Stimulated activated CD4-positive, alpha-beta T cell treated with anti-CD3 and anti-CD28 coated beads, Interleukin-12 subunit alpha, Interleukin-12 subunit beta, amount 100 ng/mL, for 48 hours (primary cell): Measurements from ENCODE around the gene MRPL40.

ENCODE experiments used
- DNase-seq, 3 donors: peaks; one replicate each; pipeline ENCODE4 v3.0.0-alpha.2; 2020; ENCODE audit warnings: low read depth in 2 of 3, low spot score in 1 of 3

Gene MRPL40

GRCh38 chr22:19460036-19460435, 27.7 kb downstream of the MRPL40 start:
- DNase-seq: no peak

DNA sequence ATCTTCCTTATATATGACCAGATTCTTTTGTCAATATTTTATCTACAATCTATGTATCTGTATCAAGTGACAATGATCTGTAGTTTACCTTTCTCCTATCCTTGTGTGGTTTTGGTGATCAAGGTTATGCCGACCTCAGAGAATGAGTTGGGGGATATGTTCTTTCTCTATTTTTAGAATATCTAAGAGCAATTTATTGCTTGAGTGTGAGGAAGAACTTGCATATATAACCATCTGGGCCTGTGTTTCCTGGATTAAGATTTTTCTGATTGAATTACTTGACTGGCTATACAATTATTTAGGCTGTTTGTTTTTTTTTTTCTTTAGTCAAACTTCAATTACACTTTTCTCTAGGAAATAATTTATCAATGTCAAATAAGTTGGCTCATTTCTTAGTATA, 29.2 kb downstream of the MRPL40 start:
- DNase-seq: no peak

DNA sequence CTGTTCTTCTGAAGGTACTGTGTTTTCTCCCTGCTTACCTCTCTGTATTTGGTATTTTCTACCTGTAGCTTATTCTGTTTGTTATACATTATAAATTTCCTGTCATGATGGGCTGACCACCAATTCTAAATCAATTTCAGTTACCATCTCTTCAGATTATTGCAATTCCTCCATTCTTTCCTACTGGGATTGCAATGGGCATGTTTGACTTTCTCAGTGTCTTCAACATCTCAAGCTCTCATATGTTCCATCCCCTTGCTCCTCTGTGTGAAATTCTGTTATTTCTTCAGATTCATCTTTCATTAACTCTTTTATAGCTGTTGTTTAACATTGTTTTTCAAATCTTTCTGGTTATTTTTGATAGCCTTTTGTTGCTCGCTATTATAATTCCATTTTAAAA, 30.7 kb downstream of the MRPL40 start:
- DNase-seq: no peak

DNA sequence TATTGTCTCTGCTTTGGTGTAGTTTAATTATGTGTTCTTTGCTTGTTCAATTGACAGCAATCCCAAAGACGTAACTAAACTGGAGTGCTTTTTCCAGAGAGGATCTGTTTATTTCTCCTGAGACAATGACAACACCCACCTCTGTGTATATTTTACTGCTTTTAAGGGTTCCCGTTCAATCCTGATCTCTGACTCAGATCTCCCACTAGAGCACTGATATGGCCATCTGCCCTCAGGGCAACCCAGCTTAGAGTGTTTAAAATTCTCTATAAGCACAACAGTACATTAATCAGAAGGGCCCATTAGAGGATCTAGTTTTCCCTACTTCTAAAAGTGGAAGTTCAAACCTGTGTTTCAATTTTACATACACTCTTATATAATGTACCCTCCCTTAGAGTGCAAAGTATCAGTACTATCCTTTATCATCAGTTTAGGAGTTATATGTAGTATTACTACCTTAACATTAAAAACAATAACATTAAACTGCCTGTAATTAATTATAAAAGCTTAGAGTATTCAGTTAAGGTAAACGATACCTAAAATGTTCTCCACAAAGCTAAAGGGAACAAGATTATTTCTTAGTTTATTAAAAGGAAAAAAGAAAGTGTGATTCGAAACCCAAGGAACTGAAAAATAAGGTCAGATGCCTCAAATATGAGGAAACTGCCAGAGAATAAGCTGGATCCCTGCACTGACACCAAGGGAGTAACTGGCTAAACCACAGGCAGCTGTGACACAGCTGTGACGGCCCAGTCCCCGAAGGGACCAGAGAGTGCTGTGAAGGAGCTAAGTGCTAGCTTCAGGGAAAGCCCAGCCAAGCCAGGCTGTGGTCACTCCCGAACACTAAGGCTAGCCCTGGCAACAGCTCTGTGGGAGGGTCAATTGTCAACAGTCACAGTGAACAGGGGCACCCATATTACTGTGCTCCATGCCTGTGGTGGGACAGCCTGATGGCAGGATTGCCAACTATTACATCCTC, 31.4 kb downstream of the MRPL40 start:
- DNase-seq: no peak

DNA sequence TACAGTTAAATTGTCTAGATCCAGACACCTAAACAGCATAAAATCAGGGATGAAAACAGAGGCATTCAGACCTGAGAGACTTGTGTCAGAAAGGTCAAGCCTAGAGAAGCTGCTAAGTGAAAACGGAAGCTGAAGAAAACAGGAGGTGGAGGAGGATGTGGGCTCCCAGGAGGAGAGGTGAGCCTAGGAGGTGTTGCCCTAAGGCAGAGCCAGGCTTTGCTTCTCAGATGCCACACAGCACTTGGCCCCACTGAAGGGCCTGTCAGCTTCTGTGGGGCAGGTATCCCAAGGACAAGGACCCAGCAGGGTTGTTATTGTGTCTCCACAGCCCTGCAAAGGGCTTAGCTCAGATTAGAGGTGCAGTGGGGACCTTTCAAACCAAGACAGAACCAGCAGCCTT, 32.2 kb downstream of the MRPL40 start:
- DNase-seq: no peak

DNA sequence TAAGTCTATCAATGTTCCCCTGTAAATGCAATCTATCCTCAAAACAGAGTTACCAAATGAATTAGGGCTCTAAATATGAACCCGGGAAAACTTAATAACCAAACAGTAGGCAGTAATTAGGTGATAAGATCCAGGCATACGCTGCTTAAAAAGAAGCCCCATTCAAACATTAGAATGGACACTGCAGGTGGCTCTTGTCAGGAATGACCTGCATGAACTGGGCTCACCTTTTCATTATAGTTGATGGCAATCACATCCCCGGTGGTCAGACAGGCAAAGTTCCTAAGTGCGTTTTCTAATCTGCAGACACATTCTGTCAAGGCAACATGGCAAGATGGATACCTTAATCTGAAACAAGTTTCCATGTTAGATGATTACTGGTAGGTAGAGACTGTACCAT, 32.6 kb downstream of the MRPL40 start:
- no peak for DNase-seq

GRCh38 chr22:19466126-19466716, 33.9 kb downstream of the MRPL40 start:
- no peak for DNase-seq

GRCh38 chr22:19466848-19467752, 34.8 kb downstream of the MRPL40 start:
- no peak for DNase-seq

- DNase-seq: no peak
Measured at GRCh38 chr22:19467912-19468311, 35.6 kb downstream of the MRPL40 start.

GRCh38 chr22:19469421-19469820, 37.1 kb downstream of the MRPL40 start:
- DNase-seq: no peak

- no peak for DNase-seq
Measured at GRCh38 chr22:19470010-19470409, 37.7 kb downstream of the MRPL40 start.

DNA sequence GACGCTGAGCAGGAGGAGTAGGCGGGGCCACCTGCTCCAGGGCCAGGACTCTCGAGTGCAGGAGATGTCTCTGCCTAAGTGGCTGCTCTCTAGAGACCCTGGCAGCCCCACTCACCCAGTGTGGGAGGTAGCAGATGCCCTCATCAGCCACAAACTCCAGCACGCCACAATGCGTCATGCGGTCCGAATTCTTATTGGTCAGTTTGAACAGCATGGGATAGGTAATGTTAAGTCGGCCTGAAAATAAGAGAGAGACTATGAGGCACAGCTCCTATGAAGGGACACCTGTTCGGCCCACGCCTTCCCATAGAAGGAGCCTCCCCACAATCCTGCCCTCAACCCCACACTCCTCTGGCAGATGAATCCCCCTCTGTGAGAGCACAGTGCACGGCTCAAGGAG, 39.2 kb downstream of the MRPL40 start:
- DNase-seq: no peak

DNA sequence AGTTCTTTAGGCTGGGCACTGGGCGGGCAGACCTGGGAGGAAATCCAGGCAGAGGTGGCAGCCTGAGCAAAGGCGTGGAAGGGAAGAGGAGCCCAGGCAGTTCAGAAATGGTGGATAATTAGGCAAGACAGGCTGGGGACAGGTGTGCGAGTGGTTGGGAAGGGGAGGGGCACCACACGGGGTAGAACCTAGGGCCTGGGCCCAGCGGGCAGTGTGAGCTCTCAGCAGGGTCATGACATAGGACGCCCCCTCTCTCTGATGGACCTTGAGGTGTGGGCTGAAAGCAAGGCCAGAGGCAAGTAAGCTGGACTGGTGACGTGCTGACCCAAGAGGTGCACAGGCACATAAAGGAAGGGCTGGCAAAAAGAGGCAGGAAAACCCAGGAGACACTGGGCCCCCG, 39.9 kb downstream of the MRPL40 start:
- no peak for DNase-seq

- DNase-seq: no peak
Measured at GRCh38 chr22:19473578-19473977, 41.2 kb downstream of the MRPL40 start.

DNA sequence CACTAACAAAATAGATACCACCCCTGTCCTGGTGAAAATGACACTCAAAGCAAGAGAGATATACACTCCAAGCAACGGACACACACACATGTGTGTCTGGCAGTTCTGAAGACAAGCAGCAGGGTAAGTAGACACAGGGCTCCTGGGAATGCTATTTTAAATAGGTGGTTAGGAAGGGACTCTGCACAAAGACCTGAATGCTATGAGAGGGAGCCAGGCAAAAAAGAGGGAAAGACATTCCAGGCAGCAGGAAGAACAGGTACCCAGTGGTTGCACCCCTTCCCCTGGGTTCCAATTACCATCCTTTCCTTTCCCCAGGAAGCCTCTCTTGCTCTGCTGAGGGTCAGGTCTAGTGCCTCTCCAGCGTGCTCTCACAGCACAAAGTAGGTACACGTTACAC, 43.7 kb downstream of the MRPL40 start:
- no peak for DNase-seq

GRCh38 chr22:19477321-19478044, 45.1 kb downstream of the MRPL40 start:
- no peak for DNase-seq

DNA sequence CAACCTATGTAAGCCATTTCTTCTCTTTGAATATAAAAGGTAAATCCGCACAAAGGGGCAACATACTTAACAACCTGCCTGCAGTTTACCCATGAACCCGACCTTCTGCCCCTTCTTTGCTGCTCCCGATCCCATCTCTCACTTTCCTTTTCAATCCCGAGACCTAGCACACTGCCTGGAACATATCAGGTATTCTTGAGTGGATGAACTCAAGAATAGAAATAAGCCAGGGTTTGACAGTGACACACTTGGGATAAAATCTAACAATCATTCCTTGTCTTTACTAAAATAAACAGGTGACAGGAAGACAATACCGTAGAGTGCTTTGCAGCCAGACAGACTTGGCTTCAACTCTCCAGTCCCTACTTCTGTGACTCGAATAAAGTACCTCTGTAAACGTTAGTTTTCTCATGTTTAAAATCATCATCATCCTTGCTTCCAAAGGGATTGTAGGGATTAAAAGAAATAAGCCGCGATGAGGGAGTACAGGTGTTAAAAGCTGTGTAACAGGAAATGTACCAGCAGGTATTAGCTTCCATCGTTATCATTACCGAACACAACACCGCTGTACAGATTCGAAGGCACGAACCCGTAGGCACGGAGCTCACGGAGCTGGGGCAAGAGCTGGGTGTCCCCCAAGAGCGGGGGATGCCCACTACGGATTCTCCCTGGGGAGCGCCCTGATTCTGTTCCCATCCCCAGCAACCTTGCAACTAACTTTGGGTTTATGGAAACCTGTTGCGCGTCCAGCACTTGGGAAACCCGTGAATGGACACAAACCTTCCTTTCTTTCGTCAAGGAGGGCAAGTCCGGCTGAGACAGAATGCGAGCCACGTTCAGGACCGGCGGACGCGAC, 45.9 kb downstream of the MRPL40 start:
- no peak for DNase-seq

GRCh38 chr22:19478901-19479354, 46.6 kb downstream of the MRPL40 start, which contains the start of gene UFD1:
Gene UFD1 (minus strand): TSS chr22:19479193. CDS start chr22:19479085, 108 bp downstream.
- peak; percentile 68 to 74 (median 69) for DNase-seq

GRCh38 chr22:19479355-19480172, 47.2 kb downstream of the MRPL40 start, which contains the start of gene CDC45:
Gene CDC45 (plus strand): TSS chr22:19479920. CDS start chr22:19479969, 49 bp downstream.
- peak; percentile 87 to 90 (median 90) for DNase-seq
